H1 (cell line): ENCODE results near the gene RPP25. TPM values are rescaled to one million over a fixed set of nuclear protein-coding genes. Genes with fewer than 3 reads are reported as not detected.

Source experiments
- CTCF ChIA-PET: fragments of 300-600 bp; sonication (Branson Sonifier 250); formaldehyde crosslinking; loops from one replicate; lab custom pipeline; 2021; ENCODE audit not compliant: partially characterized antibody; lab: Charles Lee
- POLR2A ChIA-PET: fragments of 300-600 bp; sonication (Branson Sonifier 250); formaldehyde crosslinking; loops from one replicate; lab custom pipeline; 2021; ENCODE audit warnings: inconsistent platforms; ENCODE audit not compliant: partially characterized antibody; lab: Charles Lee
- DNase-seq, 2 experiments: peaks; one replicate each; pipeline versions ENCODE4 v3.0.0 to v3.0.0-alpha.2; 2010 to 2022; ENCODE audit warnings: low spot score in 2 of 2, low read depth in 1 of 2, mixed read lengths in 1 of 2
- FAIRE-seq: peaks from 2 replicates; lab custom pipeline; 2011; peaks lifted over from hg19 to GRCh38; lab: Jason Lieb, UNC
- H2AFZ ChIP-seq: 2 replicates; pipeline ENCODE4 v1.8.1; 2012; ENCODE audit warnings: low read length, inconsistent platforms
- H2AK5ac ChIP-seq: 2 replicates; pipeline ENCODE4 v1.6.1; 2013; ENCODE audit warnings: low read depth, low read length
- H2BK120ac ChIP-seq: replicated peaks from 2 replicates; pipeline ENCODE3; 2013; ENCODE audit warnings: low read depth, low read length, inconsistent platforms
- H2BK12ac ChIP-seq: 2 replicates; pipeline ENCODE4 v1.6.1; 2013; ENCODE audit warnings: low read depth, low read length
- H2BK15ac ChIP-seq: 2 replicates; pipeline ENCODE4 v1.6.1; 2013; ENCODE audit warnings: low read length
- H2BK20ac ChIP-seq: 2 replicates; pipeline ENCODE4 v1.6.1; 2013; ENCODE audit warnings: low read length
- H2BK5ac ChIP-seq: 2 replicates; pipeline ENCODE4 v1.6.1; 2013; ENCODE audit warnings: low read depth, low read length
- H3K14ac ChIP-seq: 2 replicates; pipeline ENCODE4 v1.6.1; 2013; ENCODE audit warnings: inconsistent platforms; ENCODE audit not compliant: insufficient read length
- H3K18ac ChIP-seq: 2 replicates; pipeline ENCODE4 v1.6.1; 2013; ENCODE audit warnings: low read length; ENCODE audit errors: extremely low read depth
- H3K23ac ChIP-seq: 2 replicates; pipeline ENCODE4 v1.6.1; 2013; ENCODE audit warnings: inconsistent platforms; ENCODE audit not compliant: insufficient read length
- H3K23me2 ChIP-seq: 2 replicates; pipeline ENCODE4 v1.6.1; 2013; ENCODE audit warnings: low read depth, low read length
- H3K27ac ChIP-seq: 2 replicates; pipeline ENCODE4 v1.6.1; 2011; ENCODE audit warnings: low read depth, low read length, inconsistent platforms
- H3K27me3 ChIP-seq, 4 experiments: replicated peaks in 1 of 4; 1 replicate in 1 of 4; 2 replicates in 3 of 4; pipeline versions ENCODE4 v1.6.1 to v1.8.1; 2011 to 2013; ENCODE audit warnings: low read length in 3 of 4, mild to moderate bottlenecking in 3 of 4, inconsistent platforms in 2 of 4, mixed read lengths in 2 of 4, moderate library complexity in 1 of 4; ENCODE audit not compliant: control insufficient read depth in 3 of 4, insufficient read depth in 3 of 4; ENCODE audit errors: extremely low read depth in 1 of 4
- H3K36me3 ChIP-seq, 4 experiments: 2 replicates each; pipeline versions ENCODE4 v1.6.1 to v1.8.1; 2011 to 2013; ENCODE audit warnings: mild to moderate bottlenecking in 4 of 4, low read length in 3 of 4, moderate library complexity in 2 of 4, control low read depth in 1 of 4, inconsistent platforms in 1 of 4; ENCODE audit not compliant: insufficient read depth in 4 of 4, control insufficient read depth in 2 of 4
- H3K4ac ChIP-seq: replicated peaks from 2 replicates; pipeline ENCODE3; 2013; ENCODE audit warnings: low read length, low read depth, mixed read lengths, inconsistent platforms; ENCODE audit not compliant: insufficient read length
- H3K4me1 ChIP-seq, 4 experiments: replicated peaks in 1 of 4; 1 replicate in 1 of 4; 2 replicates in 3 of 4; pipeline versions ENCODE4 v1.6.1 to v1.8.1; 2011 to 2013; ENCODE audit warnings: low read length in 3 of 4, inconsistent platforms in 2 of 4, mixed read lengths in 1 of 4; ENCODE audit not compliant: insufficient read depth in 4 of 4, control insufficient read depth in 3 of 4
- H3K4me2 ChIP-seq, 2 experiments: 2 replicates each; pipeline versions ENCODE4 v1.6.1 to v1.8.1; 2011 to 2013; ENCODE audit warnings: low read depth in 2 of 2, low read length in 2 of 2, control low read depth in 1 of 2, inconsistent platforms in 1 of 2, mild to moderate bottlenecking in 1 of 2; ENCODE audit not compliant: insufficient read depth in 1 of 2
- H3K4me3 ChIP-seq, 4 experiments: fragments of 200-600, 300-600 bp in 1 of 4; sonication (generic), shearing (Covaris generic), sonication (Bioruptor Twin) in 1 of 4; 2 replicates each; pipeline versions ENCODE4 v1.5.1 to v1.8.1; 2011 to 2016; ENCODE audit warnings: low read length in 4 of 4, low read depth in 3 of 4, control low read depth in 2 of 4, inconsistent platforms in 2 of 4, mild to moderate bottlenecking in 2 of 4, mixed read lengths in 1 of 4, moderate library complexity in 1 of 4; ENCODE audit not compliant: insufficient read depth in 2 of 4; ENCODE audit errors: extremely low read depth in 1 of 4
- H3K56ac ChIP-seq: replicated peaks from 2 replicates; pipeline ENCODE3; 2013; ENCODE audit warnings: low read depth, mild to moderate bottlenecking, mixed read lengths, low read length, inconsistent platforms; ENCODE audit not compliant: insufficient read length
- H3K79me1 ChIP-seq: 2 replicates; pipeline ENCODE4 v1.6.1; 2013; ENCODE audit warnings: low read depth, low read length, control low read depth
- H3K79me2 ChIP-seq, 2 experiments: 2 replicates each; pipeline versions ENCODE4 v1.6.1 to v1.8.1; 2012 to 2013; ENCODE audit warnings: low read length in 2 of 2, mild to moderate bottlenecking in 2 of 2, inconsistent platforms in 1 of 2; ENCODE audit not compliant: insufficient read depth in 2 of 2, control insufficient read depth in 1 of 2
- H3K9ac ChIP-seq, 4 experiments: replicated peaks in 1 of 4; 1 replicate in 1 of 4; 2 replicates in 3 of 4; pipeline versions ENCODE4 v1.6.1 to v1.8.1; 2011 to 2013; ENCODE audit warnings: low read depth in 3 of 4, low read length in 3 of 4, control low read depth in 2 of 4, mild to moderate bottlenecking in 2 of 4, moderate library complexity in 2 of 4, inconsistent platforms in 1 of 4; ENCODE audit errors: extremely low read depth in 1 of 4
- H3K9me3 ChIP-seq, 2 experiments: 2 replicates each; pipeline versions ENCODE4 v1.6.1 to v1.8.1; 2012 to 2013; ENCODE audit warnings: mild to moderate bottlenecking in 2 of 2, moderate library complexity in 2 of 2, control low read depth in 1 of 2, inconsistent platforms in 1 of 2, low read depth in 1 of 2, low read length in 1 of 2, mixed read lengths in 1 of 2; ENCODE audit not compliant: insufficient read depth in 2 of 2
- H4K20me1 ChIP-seq, 2 experiments: replicated peaks in 1 of 2; 2 replicates each; pipeline versions ENCODE3 to v1.8.1; 2011 to 2013; ENCODE audit warnings: inconsistent platforms in 2 of 2, low read length in 2 of 2, mild to moderate bottlenecking in 1 of 2; ENCODE audit not compliant: insufficient read depth in 2 of 2, control insufficient read depth in 1 of 2
- H4K5ac ChIP-seq: 2 replicates; pipeline ENCODE4 v1.6.1; 2013; ENCODE audit warnings: low read length, low read depth, mixed read lengths, inconsistent platforms; ENCODE audit not compliant: insufficient read length
- H4K8ac ChIP-seq: 2 replicates; pipeline ENCODE4 v1.8.0; 2013; ENCODE audit warnings: mild to moderate bottlenecking, moderate library complexity, low read length, inconsistent platforms; ENCODE audit not compliant: insufficient read depth; ENCODE audit errors: extremely low read depth
- H4K91ac ChIP-seq: replicated peaks from 2 replicates; pipeline ENCODE3; 2013; ENCODE audit warnings: low read length, mixed read lengths, inconsistent platforms; ENCODE audit not compliant: insufficient read length
- CBX8 ChIP-seq: fragments of 300-800, 300-1000 bp; sonication (generic); IDR thresholded peaks from 2 replicates; pipeline ENCODE4 v1.7.1; 2016; ENCODE audit warnings: low read depth, low read length, borderline replicate concordance
- E2F6 ChIP-seq: IDR thresholded peaks from 2 replicates; pipeline ENCODE4 v1.6.1; 2012; ENCODE audit warnings: inconsistent platforms
- EGR1 ChIP-seq: IDR thresholded peaks from 2 replicates; pipeline ENCODE4 v1.6.1; 2011; ENCODE audit warnings: low read depth, low read length, borderline replicate concordance
- EP300 ChIP-seq, 2 experiments: IDR thresholded peaks; 1 replicate in 1 of 2; 2 replicates in 1 of 2; pipeline ENCODE4 v1.6.1; 2011 to 2012; ENCODE audit warnings: low read depth in 2 of 2, low read length in 2 of 2, mild to moderate bottlenecking in 2 of 2, borderline replicate concordance in 1 of 2, inconsistent platforms in 1 of 2, moderate library complexity in 1 of 2
- GTF2F1 ChIP-seq: IDR thresholded peaks from 2 replicates; pipeline ENCODE4 v1.6.1; 2012; ENCODE audit warnings: low read depth, low read length, improper control_type of control experiment, borderline replicate concordance
- JUN ChIP-seq: IDR thresholded peaks from 2 replicates; pipeline ENCODE4 v1.6.1; 2011; ENCODE audit warnings: low read depth, mild to moderate bottlenecking, improper control_type of control experiment, low read length
- POU5F1 ChIP-seq: IDR thresholded peaks from 2 replicates; pipeline ENCODE4 v1.6.1; 2011; ENCODE audit warnings: low read depth, mild to moderate bottlenecking, low read length, moderate library complexity
- RBBP5 ChIP-seq: IDR thresholded peaks from 2 replicates; pipeline ENCODE4 v1.7.1; 2012; ENCODE audit warnings: low read depth, mild to moderate bottlenecking, inconsistent platforms, low read length, moderate library complexity, borderline replicate concordance
- RXRA ChIP-seq: IDR thresholded peaks from 2 replicates; pipeline ENCODE4 v1.6.1; 2011; ENCODE audit warnings: low read depth, mild to moderate bottlenecking, low read length, moderate library complexity; ENCODE audit not compliant: insufficient read depth
- SAP30 ChIP-seq: fragments of 300-600 bp; sonication (generic); IDR thresholded peaks from 2 replicates; pipeline ENCODE4 v1.7.1; 2012; ENCODE audit warnings: low read length, moderate library complexity, mild to moderate bottlenecking, inconsistent platforms; ENCODE audit not compliant: insufficient read depth, insufficient replicate concordance
- SIN3A ChIP-seq, 2 experiments: IDR thresholded peaks in 1 of 2; conservative IDR thresholded peaks in 1 of 2; 2 replicates each; pipeline ENCODE4 v1.6.1; 2011 to 2012; ENCODE audit warnings: low read length in 2 of 2, improper control_type of control experiment in 1 of 2, low read depth in 1 of 2, mild to moderate bottlenecking in 1 of 2
- SIRT6 ChIP-seq: IDR thresholded peaks from one replicate; pipeline ENCODE4 v1.7.1; 2012; ENCODE audit warnings: low read length, inconsistent platforms
- TAF7 ChIP-seq: optimal IDR thresholded peaks from 2 replicates; pipeline ENCODE3; 2011; ENCODE audit warnings: low read depth, mild to moderate bottlenecking, inconsistent platforms, low read length, moderate library complexity, borderline replicate concordance
- WGBS, 2 experiments: shearing (Covaris generic) in 1 of 2; methylation state at CpG; one replicate each; pipeline versions ENCODE4 v1.1.6 to v1.1.7; 2013 to 2015; ENCODE audit warnings: low lambda C conversion rate in 2 of 2, mixed read lengths in 2 of 2, inconsistent platforms in 1 of 2, low coverage in 1 of 2, missing lambda C conversion rate in 1 of 2; ENCODE audit not compliant: insufficient replicate concordance in 2 of 2, insufficient coverage in 1 of 2, insufficient read length in 1 of 2; ENCODE audit errors: extremely low coverage in 1 of 2, missing lambda C conversion rate in 1 of 2; 5-methylcytosine and 5-hydroxymethylcytosine counted together
- polyA plus RNA-seq, 7 experiments: library from polyadenylated mRNA; depleted of rRNA in 3 of 7; stranded (reverse) in 5 of 7; unstranded in 2 of 7; fragments of >200 nt in 5 of 7; fragments of 200-250 nt in 2 of 7; gene quantifications; 1 replicate in 5 of 7; 2 replicates in 1 of 7; 4 replicates in 1 of 7; pipeline versions ENCODE4 v1.2.1 to v1.2.3, GENCODE V29; 2011 to 2013; ENCODE audit warnings: missing spikeins in 2 of 7, mixed read lengths in 2 of 7
- total RNA-seq: library from RNA; stranded (reverse); fragmentation: NEBNext Ultra II Directional; extraction: Animal tissue kit (Norgen Biotek cat#: 25700); gene quantifications from 2 replicates; pipeline ENCODE4 v1.2.1, GENCODE V29; 2021

RPP25 gene
- total and polyA plus RNA-seq, 2 of the 8 experiments (the other 6 are each of a cell fraction or from before 2014, with no cell fraction given), result 17.4 to 19.8 TPM

- no peak for FAIRE-seq
- ChIA-PET CTCF (interaction anchor here (0.5 to 4.8 kb wide), 5 partner anchors 11 to 346 kb away, joined by 3 to 19 read pairs (median 3); no protein-coding TSS in a partner anchor), POLR2A (interaction anchor here (3.5 kb wide), 1 partner anchor 10 kb away, joined by 11 read pairs; no protein-coding TSS in a partner anchor)
- Histone ChIP-seq H2BK5ac (no peak overlapping the region), H3K27me3 (peaks cover 5 to 27% (median 20%) of the 10 kb centered on the region in 4 experiments), H3K9me3 (no peaks in the 10 kb centered on the region), H3K4ac (no peak overlapping the region), H2BK20ac (no peak overlapping the region), H3K27ac (no peak overlapping the region), H4K91ac (no peak overlapping the region), H3K79me2 (no peaks in the 10 kb centered on the region), H3K4me1 (peaks cover 0 to 8% (median 6%) of the 10 kb centered on the region in 4 experiments; a peak in 5 of 7 replicates), H3K9ac (no peak overlapping the region), H2BK15ac (no peak overlapping the region), H3K56ac (no peak overlapping the region), H4K8ac (no peak overlapping the region), H3K4me3 (no peak overlapping the region), H2AK5ac (no peak overlapping the region), H3K79me1 (no peaks in the 10 kb centered on the region), H3K4me2 (no peak overlapping the region), H2AFZ (no peak overlapping the region), H4K5ac (no peak overlapping the region), H3K23me2 (peaks cover 23% of the 10 kb centered on the region), H2BK120ac (no peak overlapping the region), H3K18ac (no peak overlapping the region), H3K36me3 (no peaks in the 10 kb centered on the region), H3K23ac (no peak overlapping the region), H2BK12ac (no peak overlapping the region), H3K14ac (no peak overlapping the region), H4K20me1 (no peaks in the 10 kb centered on the region)
- no peak for DNase-seq
- 99% methylated on average over 4 of the region's 5 CpGs; no CpG with 5 or more reads in 1 of the 2 experiments for WGBS, 2 experiments
- TF ChIP-seq EGR1, result no peak
- no peak for TF ChIP-seq TAF7
- no peak for TF ChIP-seq CBX8
- no peak for TF ChIP-seq RXRA
- TF ChIP-seq SIRT6, result no peak
- TF ChIP-seq SAP30, result no peak
- TF ChIP-seq GTF2F1, result no peak
- TF ChIP-seq POU5F1, result no peak
- TF ChIP-seq JUN, result no peak
- no peak for TF ChIP-seq SIN3A (conservative IDR thresholded peaks at IDR 0.05 in 1 of 2, IDR thresholded peaks at IDR 0.05 in 1 of 2; ENCODE audit: low read depth in 1 of 2, low read length in 2 of 2)
- TF ChIP-seq E2F6, result no peak
- TF ChIP-seq EP300 (IDR thresholded peaks at IDR 0.05; ENCODE audit: borderline replicate concordance in 1 of 2, low read depth in 2 of 2, low read length in 2 of 2), result no peak
- no peak for TF ChIP-seq RBBP5
These were observed 5.0 kb upstream of the RPP25 start for GRCh38 chr15:74961616-74962015.
